Activated naive CD8-positive, alpha-beta T cell treated with anti-CD3 and anti-CD28 coated beads, Interleukin-2, amount 50 U/mL, for 16 hours (primary cell): ENCODE data around the gene PSME3.

Experiments used
- DNase-seq: peaks from one replicate; pipeline ENCODE4 v3.0.0-alpha.2; 2020; ENCODE audit warnings: low read depth, low spot score

Gene PSME3, protein sequence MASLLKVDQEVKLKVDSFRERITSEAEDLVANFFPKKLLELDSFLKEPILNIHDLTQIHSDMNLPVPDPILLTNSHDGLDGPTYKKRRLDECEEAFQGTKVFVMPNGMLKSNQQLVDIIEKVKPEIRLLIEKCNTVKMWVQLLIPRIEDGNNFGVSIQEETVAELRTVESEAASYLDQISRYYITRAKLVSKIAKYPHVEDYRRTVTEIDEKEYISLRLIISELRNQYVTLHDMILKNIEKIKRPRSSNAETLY

GRCh38 chr17:42832934-42833766 is at the start of gene PSME3:
PSME3 (plus strand) TSS chr17:42833397; CDS start chr17:42833632, 235 bp downstream.
- peak; percentile 78 for DNase-seq

DNA sequence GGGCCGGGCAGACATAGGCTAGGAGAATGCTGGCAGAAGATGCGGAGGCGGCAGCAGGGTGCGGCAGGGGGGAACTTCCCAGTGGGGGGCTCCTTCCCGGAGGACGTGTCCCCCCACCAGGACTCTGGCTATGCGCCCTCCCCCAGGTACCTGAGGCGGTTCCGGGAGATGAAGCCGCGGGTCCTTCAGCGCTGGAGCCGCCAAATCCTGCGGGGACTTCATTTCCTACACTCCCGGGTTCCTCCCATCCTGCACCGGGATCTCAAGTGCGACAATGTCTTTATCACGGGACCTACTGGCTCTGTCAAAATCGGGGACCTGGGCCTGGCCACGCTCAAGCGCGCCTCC is 49.4 kb upstream of the PSME3 start:
- no peak for DNase-seq

DNA sequence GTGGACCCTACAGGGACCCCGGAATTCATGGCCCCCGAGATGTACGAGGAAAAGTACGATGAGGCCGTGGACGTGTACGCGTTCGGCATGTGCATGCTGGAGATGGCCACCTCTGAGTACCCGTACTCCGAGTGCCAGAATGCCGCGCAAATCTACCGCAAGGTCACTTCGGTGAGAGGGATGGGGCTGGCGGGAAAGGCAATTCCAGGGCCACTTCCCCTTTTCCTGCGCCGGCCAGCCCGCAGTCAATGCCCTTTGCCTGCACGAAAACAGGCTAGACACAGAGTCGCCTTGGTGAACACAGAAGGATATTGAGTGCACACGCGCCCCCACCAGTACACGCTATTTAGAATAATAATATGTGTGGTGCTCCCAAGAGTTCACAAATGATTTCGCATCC is 48.8 kb upstream of the PSME3 start:
- DNase-seq, result no peak

GRCh38 chr17:42784811-42785592 is 48.2 kb upstream of the PSME3 start:
- no peak for DNase-seq

GRCh38 chr17:42787266-42787665 is 45.9 kb upstream of the PSME3 start:
- no peak for DNase-seq

DNA sequence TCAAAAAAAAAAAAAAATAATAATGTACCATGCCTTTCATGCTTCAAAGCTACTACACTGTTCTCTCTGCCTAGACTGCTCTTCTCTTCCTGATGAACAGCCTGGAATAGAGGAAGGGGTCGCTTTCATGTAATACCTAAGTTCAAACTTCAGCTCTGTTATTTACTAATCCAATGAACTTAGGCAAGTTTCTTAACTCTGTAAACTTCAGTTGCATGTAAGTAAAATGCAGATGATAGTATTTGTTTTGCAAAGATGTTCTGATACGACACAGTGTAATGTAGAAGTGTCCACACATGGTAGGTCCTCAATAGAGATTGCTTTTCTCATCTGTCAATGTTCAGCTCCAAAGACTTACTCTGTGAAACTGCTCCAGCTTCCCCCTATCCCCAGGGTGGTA is 41.2 kb upstream of the PSME3 start:
- DNase-seq, result no peak

DNA sequence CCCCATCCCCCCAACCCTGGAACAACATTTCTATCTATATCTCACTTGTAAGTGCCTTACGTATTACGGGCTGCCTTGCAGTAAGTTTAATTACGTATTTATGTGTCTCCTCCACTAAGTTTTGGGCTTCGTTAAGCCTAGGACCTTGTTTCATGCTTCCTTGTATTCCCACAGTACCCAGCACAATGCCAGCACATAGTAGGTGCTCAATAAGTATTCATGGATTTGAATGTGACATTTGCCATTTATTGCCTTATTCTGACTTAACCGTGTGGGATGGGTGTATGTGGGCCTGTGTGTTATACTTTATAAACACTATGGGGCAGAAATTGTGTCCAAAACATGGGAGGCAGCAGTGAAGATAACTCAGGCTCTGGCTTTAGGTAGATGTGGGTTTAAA is 40.7 kb upstream of the PSME3 start:
- no peak for DNase-seq

DNA sequence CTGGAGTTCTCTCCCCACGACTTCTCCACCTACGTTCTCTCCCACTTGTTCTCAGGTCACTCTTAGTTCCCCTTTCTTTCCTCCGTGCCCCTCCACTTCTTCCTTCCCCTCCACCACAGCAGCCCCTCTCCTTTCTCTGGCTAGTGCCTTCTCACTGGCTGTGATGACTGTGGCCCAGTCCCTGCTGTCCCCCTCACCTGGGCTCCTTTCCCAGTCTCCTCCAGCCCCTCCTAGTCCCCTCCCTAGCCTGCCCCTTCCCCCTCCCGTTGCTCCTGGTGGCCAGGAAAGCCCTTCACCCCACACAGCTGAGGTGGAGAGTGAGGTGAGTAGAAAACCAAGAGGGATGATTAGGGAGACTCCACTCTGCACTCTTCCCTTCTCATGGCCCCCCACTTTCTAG is 38.1 kb upstream of the PSME3 start:
- no peak for DNase-seq

DNA sequence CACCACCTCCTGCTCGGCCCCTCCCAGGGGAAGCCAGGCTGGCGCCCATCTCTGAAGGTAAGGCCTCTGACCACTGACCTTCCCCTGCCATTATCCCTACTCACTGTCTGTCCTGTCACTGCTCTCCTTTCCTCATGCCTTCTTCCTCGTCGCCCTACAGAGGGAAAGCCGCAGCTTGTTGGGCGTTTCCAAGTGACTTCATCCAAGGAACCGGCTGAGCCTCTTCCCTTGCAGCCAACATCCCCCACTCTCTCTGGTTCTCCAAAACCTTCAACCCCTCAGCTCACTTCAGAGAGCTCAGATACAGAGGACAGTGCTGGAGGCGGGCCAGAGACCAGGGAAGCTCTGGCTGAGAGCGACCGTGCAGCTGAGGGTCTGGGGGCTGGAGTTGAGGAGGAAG is 37.7 kb upstream of the PSME3 start:
- no peak for DNase-seq

- no peak for DNase-seq
These were observed 37.0 kb upstream of the PSME3 start for GRCh38 chr17:42796066-42796758.

GRCh38 chr17:42797067-42798007 is 35.9 kb upstream of the PSME3 start:
- no peak for DNase-seq

GRCh38 chr17:42798011-42798382 is 35.2 kb upstream of the PSME3 start:
- DNase-seq, result no peak

GRCh38 chr17:42798383-42799380 is 34.5 kb upstream of the PSME3 start, which contains the start of the genes CNTD1 and COA3:
CNTD1 (plus strand) TSS chr17:42798861; CDS start chr17:42799068, 207 bp downstream.
COA3 (minus strand) TSS chr17:42798704; CDS start chr17:42798681, 23 bp downstream.
- DNase-seq, result peak; percentile 60

- DNase-seq, result no peak
These were observed 29.9 kb upstream of the PSME3 start for GRCh38 chr17:42803074-42803883.

DNA sequence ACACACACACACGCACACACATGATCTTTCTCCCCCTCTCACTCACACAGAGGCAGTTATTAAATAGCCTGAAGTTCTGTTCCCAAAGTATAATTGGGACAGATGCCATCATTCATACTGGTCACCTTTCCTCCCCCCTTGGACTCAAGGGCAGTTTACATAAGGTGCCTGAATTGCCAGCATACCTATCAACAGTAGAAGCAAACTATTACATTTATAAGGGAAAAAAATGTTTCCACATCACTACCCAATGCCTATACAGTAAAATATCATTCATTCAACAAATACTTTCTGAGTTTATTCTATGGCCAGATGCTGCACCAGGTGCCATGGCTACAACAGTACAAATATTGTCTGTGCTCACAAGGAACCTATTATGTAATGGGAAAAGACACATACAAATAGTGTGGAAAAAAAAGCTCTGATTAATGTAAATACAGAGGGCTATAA is 28.3 kb upstream of the PSME3 start:
- no peak for DNase-seq

DNA sequence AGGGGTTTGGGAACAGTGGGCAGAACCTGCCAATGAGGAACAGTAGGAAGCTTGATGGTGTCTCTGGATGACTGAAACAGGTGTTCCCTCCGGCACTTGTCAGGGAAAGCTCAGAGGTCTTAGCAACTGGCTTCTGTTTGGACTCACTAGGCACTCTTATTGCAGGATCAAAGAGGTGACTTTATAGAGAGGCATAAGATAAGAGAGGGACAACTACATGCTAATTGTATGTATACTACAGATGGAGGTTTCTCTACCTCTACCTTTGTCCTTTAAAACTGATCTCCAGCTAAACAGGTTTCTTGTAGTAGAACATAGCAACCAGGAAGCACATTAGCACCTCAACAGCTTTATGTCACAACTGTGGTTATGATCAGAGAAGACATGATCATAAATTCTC is 26.9 kb upstream of the PSME3 start:
- no peak for DNase-seq

DNA sequence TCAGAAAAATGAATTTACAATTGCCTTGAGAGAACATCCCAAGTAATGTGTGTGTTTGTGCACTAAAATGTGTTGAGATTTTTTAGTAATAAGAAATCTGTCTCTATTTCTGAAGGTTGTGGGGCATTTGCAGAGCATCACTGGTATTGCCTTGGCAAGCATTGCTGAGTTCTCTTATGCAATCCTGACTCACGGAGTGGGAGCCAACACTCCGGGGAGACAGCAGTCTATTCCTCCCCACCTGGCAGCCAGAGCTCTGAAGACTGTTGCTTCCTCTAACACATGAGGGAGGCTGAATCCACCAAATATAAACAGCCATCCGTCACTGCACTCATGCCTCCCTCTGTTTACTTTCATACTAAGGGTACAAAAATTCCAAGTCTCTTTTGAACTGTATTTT is 23.9 kb upstream of the PSME3 start:
- no peak for DNase-seq

DNA sequence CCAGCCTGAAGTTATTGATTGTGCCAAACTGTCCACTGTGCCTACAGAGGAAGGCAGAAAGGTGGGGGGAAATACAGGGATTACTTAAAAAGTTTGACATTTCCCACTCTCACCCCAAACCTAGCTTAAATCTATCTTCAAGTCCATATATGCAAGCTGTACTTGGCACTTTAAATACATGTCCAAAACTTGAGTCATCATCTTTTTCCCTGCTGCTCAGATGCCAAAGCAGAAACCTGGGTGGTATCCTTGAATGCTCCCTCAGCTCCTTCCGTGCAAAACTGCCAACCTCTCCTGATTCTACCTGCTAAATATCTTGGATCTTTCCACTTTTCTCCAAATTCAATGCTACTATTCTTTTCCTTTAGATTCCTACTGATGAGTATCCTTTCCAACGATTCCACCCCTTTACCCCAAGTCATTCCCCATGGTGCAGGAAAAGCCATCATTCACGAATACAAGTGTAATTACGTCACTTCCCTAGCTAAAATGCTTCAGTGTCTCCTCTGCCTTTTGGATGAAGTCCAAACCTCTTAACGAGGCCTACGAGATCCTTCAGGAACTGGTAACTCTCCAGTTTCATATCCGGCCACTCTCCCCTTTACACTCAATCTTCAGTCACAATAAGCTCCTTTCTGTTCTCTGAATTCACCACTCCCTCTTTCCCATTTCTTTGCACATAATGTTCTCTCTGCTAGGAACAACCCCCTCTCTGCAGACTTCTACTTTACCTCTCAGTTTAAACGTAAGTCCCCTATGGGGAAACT is 18.4 kb upstream of the PSME3 start:
- DNase-seq, result no peak
